Breast epithelium (tissue), 3 donors: Measurements from ENCODE around the gene CD79B.

ENCODE experiments used
- CTCF ChIP-seq, 3 donors: fragments of 450-650 bp; IDR thresholded peaks; one replicate each; pipeline ENCODE4 v1.5.1; 2016 to 2017; ENCODE audit warnings: antibody characterized with exemption in 3 of 3, mild to moderate bottlenecking in 3 of 3, moderate library complexity in 3 of 3
- POLR2A ChIP-seq: fragments of 450-650 bp; IDR thresholded peaks from one replicate; pipeline ENCODE4 v1.6.1; 2016; ENCODE audit warnings: antibody characterized with exemption, mild to moderate bottlenecking, moderate library complexity

- peak; percentile 80 to 94 (median 93) for TF ChIP-seq CTCF (IDR thresholded peaks at IDR 0.05)
- no peak for TF ChIP-seq POLR2A
These were observed 12.8 kb downstream of the CD79B start for GRCh38 chr17:63919311-63919723.
